Stimulated activated CD4-positive, alpha-beta T cell treated with anti-CD3 and anti-CD28 coated beads, Interleukin-2, amount 100 ng/mL, for 4 hours (primary cell): ENCODE data around the gene HES1.
"Not testable (repeated sequence)": the region's sequence is repeated elsewhere in the genome, so short reads cannot be mapped to it uniquely, and the experiment has no call there.

Experiments used
- DNase-seq: peaks from one replicate; pipeline ENCODE4 v3.0.0-alpha.2; 2020; ENCODE audit warnings: low read depth

HES1 gene

GRCh38 chr3:194135806-194136518 is at the start of gene HES1:
HES1 (plus strand) TSS chr3:194136148; CDS start chr3:194136381, 233 bp downstream.
- DNase-seq, result no peak

GRCh38 chr3:194086388-194087075 is 49.4 kb upstream of the HES1 start:
- no peak for DNase-seq

GRCh38 chr3:194087280-194087679 is 48.7 kb upstream of the HES1 start:
- no peak for DNase-seq

GRCh38 chr3:194087995-194088855 is 47.7 kb upstream of the HES1 start:
- no peak for DNase-seq

- no peak for DNase-seq
Observed at GRCh38 chr3:194089357-194090177, 46.4 kb upstream of the HES1 start.

- not testable (repeated sequence) for DNase-seq
Observed at GRCh38 chr3:194090178-194090555, 45.8 kb upstream of the HES1 start.

GRCh38 chr3:194090716-194091115 is 45.2 kb upstream of the HES1 start:
- DNase-seq, result no peak

GRCh38 chr3:194091141-194091540 is 44.8 kb upstream of the HES1 start:
- no peak for DNase-seq

GRCh38 chr3:194091897-194092296 is 44.1 kb upstream of the HES1 start:
- not testable (repeated sequence) for DNase-seq

- DNase-seq, result no peak
Observed at GRCh38 chr3:194092881-194093301, 43.1 kb upstream of the HES1 start.

- no peak for DNase-seq
Observed at GRCh38 chr3:194093842-194094241, 42.1 kb upstream of the HES1 start.

- DNase-seq, result no peak
Observed at GRCh38 chr3:194095464-194095863, 40.5 kb upstream of the HES1 start.

- DNase-seq, result no peak
Observed at GRCh38 chr3:194095902-194096301, 40.0 kb upstream of the HES1 start.

- no peak for DNase-seq
Observed at GRCh38 chr3:194097141-194097882, 38.6 kb upstream of the HES1 start.

GRCh38 chr3:194098081-194098842 is 37.7 kb upstream of the HES1 start:
- DNase-seq, result no peak

- no peak for DNase-seq
Observed at GRCh38 chr3:194098843-194099183, 37.1 kb upstream of the HES1 start.

- DNase-seq, result no peak
Observed at GRCh38 chr3:194099215-194099614, 36.7 kb upstream of the HES1 start.

- DNase-seq, result no peak
Observed at GRCh38 chr3:194100856-194101390, 35.0 kb upstream of the HES1 start.

GRCh38 chr3:194101592-194102432 is 34.1 kb upstream of the HES1 start:
- no peak for DNase-seq
